DND-41 (cell line): ENCODE measurements around the gene SKA1.

Experiments used
- ATAC-seq: fragments of 200-7000 bp; cut with Tn5 transposase; 3 replicates; pipeline ENCODE4 v1.9.1; 2021; ENCODE audit warnings: low read depth; ENCODE audit not compliant: insufficient read depth
- DNase-seq: peaks from one replicate; pipeline ENCODE4 v3.0.0-alpha.2; 2020
- H2AFZ ChIP-seq: 2 replicates; pipeline ENCODE4 v1.6.0; 2012; ENCODE audit warnings: low read depth, low read length
- H3K27ac ChIP-seq: 2 replicates; pipeline ENCODE4 v1.5.1; 2012; ENCODE audit warnings: low read length, inconsistent platforms
- H3K27me3 ChIP-seq: fragments of 200-600 bp; sonication (generic); 2 replicates; pipeline ENCODE4 v1.6.0; 2012; ENCODE audit warnings: low read length, mild to moderate bottlenecking, inconsistent platforms; ENCODE audit not compliant: insufficient read depth, poor library complexity
- H3K36me3 ChIP-seq: 2 replicates; pipeline ENCODE4 v1.5.1; 2012; ENCODE audit warnings: low read length, inconsistent platforms; ENCODE audit not compliant: insufficient read depth
- H3K4me1 ChIP-seq: 2 replicates; pipeline ENCODE4 v1.5.1; 2012; ENCODE audit warnings: mild to moderate bottlenecking, low read length; ENCODE audit not compliant: insufficient read depth
- H3K4me2 ChIP-seq: 2 replicates; pipeline ENCODE4 v1.6.0; 2012; ENCODE audit warnings: mild to moderate bottlenecking, moderate library complexity, low read length, inconsistent platforms; ENCODE audit not compliant: insufficient read depth
- H3K4me3 ChIP-seq, 2 experiments: fragments of 200-600 bp in 1 of 2; shearing (Covaris generic) in 1 of 2; 2 replicates each; pipeline ENCODE4 v1.5.1; 2012 to 2016; ENCODE audit warnings: inconsistent platforms in 2 of 2, low read length in 2 of 2, mild to moderate bottlenecking in 2 of 2, low read depth in 1 of 2, moderate library complexity in 1 of 2
- H3K79me2 ChIP-seq: 2 replicates; pipeline ENCODE4 v1.6.0; 2012; ENCODE audit warnings: low read length, inconsistent platforms; ENCODE audit not compliant: insufficient read depth
- H3K9ac ChIP-seq: 2 replicates; pipeline ENCODE4 v1.6.0; 2012; ENCODE audit warnings: low read depth, mild to moderate bottlenecking, inconsistent platforms, low read length, moderate library complexity
- H3K9me3 ChIP-seq: 2 replicates; pipeline ENCODE4 v1.5.1; 2012; ENCODE audit warnings: low read length, moderate library complexity, mild to moderate bottlenecking, inconsistent platforms; ENCODE audit not compliant: insufficient read depth, severe bottlenecking
- H4K20me1 ChIP-seq: 2 replicates; pipeline ENCODE4 v1.6.0; 2012; ENCODE audit warnings: low read length; ENCODE audit not compliant: insufficient read depth
- EZH2 ChIP-seq: IDR thresholded peaks from 3 replicates; pipeline ENCODE4 v1.6.1; 2012; ENCODE audit warnings: borderline replicate concordance, low read depth, mild to moderate bottlenecking, moderate library complexity, low read length, inconsistent platforms; ENCODE audit not compliant: severe bottlenecking
- TF ChIP-seq, protein P1 (sequence below): IDR thresholded peaks from 2 replicates; pipeline ENCODE4 v1.5.1; 2012; ENCODE audit warnings: borderline replicate concordance, low read length, moderate library complexity, mild to moderate bottlenecking; ENCODE audit not compliant: poor library complexity, severe bottlenecking; ENCODE audit errors: extremely low read depth

SKA1 gene

DNA sequence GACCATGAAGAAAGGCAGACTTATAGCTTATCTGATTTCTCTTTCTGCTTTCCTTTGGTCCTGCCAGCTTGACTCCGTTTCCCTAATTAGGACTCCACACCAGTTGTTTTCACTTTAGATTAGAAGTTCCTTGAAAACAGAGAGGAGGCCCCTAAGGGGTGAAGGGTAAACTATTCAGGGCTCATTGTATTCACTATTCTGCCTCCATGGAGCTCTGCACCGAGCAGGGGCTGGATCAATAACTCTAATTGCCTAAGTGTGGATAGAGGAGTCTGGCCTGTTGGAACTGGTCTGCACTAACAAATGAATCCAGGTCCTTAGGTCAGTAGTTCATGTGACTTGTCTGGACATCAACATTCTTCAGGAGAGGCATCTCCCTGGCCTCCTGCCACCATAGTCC, 36.1 kb upstream of the SKA1 start:
- TF ChIP-seq, protein P1, sequence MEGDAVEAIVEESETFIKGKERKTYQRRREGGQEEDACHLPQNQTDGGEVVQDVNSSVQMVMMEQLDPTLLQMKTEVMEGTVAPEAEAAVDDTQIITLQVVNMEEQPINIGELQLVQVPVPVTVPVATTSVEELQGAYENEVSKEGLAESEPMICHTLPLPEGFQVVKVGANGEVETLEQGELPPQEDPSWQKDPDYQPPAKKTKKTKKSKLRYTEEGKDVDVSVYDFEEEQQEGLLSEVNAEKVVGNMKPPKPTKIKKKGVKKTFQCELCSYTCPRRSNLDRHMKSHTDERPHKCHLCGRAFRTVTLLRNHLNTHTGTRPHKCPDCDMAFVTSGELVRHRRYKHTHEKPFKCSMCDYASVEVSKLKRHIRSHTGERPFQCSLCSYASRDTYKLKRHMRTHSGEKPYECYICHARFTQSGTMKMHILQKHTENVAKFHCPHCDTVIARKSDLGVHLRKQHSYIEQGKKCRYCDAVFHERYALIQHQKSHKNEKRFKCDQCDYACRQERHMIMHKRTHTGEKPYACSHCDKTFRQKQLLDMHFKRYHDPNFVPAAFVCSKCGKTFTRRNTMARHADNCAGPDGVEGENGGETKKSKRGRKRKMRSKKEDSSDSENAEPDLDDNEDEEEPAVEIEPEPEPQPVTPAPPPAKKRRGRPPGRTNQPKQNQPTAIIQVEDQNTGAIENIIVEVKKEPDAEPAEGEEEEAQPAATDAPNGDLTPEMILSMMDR, result no peak
- no peak for TF ChIP-seq EZH2

DNA sequence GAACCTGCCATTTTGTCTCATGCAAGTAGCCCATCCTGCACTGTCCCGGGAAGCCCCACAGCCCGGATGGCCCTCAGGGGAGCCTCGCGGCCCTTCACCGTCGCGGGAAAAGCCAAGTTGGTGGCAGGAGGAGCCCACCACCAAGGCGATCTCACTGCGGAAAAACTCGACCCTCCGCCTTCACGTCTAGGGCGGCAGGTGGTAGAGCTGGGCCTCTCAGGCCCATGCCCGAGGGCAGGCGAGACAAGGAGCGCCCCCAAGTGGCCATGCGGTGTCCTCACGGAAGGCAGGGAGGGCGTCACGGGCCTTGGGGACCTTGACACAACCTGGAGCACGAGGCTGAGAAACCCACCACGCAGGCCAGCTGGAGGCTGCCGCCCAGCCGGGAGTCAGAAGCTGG, 34.8 kb upstream of the SKA1 start:
- Histone ChIP-seq H2AFZ (no peak overlapping the region), H3K4me1 (no peaks in the 10 kb centered on the region)

More for the DNA sequence above, 36.1 kb upstream of the SKA1 start:
- Histone ChIP-seq H3K36me3 (no peaks in the 10 kb centered on the region), H3K9me3 (no peaks in the 10 kb centered on the region), H3K27ac (no peak overlapping the region), H3K4me2 (no peak overlapping the region), H3K4me1 (no peaks in the 10 kb centered on the region), H3K4me3 (no peak overlapping the region), H4K20me1 (no peaks in the 10 kb centered on the region), H2AFZ (no peak overlapping the region), H3K27me3 (peaks cover 24% of the 10 kb centered on the region), H3K9ac (no peak overlapping the region), H3K79me2 (no peaks in the 10 kb centered on the region)
- no peak for DNase-seq
- no peak for ATAC-seq

DNA sequence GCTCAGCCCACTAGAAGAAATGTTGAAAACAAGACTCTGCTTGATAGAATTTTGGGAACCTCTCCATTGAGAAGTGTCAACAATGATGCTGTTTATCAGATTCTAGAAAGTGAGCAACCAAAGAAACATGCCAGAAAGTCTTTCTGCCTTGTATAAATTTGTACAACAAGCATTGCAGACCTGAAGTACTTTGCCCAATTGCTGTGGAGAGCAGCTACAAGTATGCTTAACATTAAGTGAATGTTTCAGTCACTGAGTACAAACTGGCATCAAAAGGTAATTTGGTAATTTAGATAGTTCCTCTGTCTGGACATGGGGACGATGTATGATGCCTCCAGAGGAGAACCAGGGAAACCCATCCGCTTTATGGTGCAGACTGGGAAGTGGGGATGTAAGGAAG, 33.4 kb upstream of the SKA1 start:
- no peak overlapping the region for H3K27ac ChIP-seq
- ATAC-seq, result no peak
- H3K9me3 ChIP-seq, result no peaks in the 10 kb centered on the region
- no peaks in the 10 kb centered on the region for H3K36me3 ChIP-seq
- DNase-seq, result no peak
- TF ChIP-seq EZH2, result no peak
- TF ChIP-seq, protein P1, result no peak
- no peaks in the 10 kb centered on the region for H3K79me2 ChIP-seq
- H3K4me1 ChIP-seq, result no peaks in the 10 kb centered on the region
- no peak overlapping the region for H3K4me3 ChIP-seq
- no peak overlapping the region for H3K9ac ChIP-seq
- H3K4me2 ChIP-seq, result no peak overlapping the region
- no peaks in the 10 kb centered on the region for H4K20me1 ChIP-seq
- peaks cover 15% of the 10 kb centered on the region for H3K27me3 ChIP-seq
- H2AFZ ChIP-seq, result no peak overlapping the region

More for the DNA sequence above, 34.8 kb upstream of the SKA1 start:
- Histone ChIP-seq H3K79me2 (no peaks in the 10 kb centered on the region), H3K4me2 (no peak overlapping the region), H3K9ac (no peak overlapping the region), H3K9me3 (no peaks in the 10 kb centered on the region), H3K36me3 (no peaks in the 10 kb centered on the region), H3K27me3 (peaks cover 22% of the 10 kb centered on the region), H4K20me1 (no peaks in the 10 kb centered on the region), H3K27ac (no peak overlapping the region), H3K4me3 (no peak overlapping the region)
- no peak for DNase-seq
- ATAC-seq, result no peak
- TF ChIP-seq, protein P1, result peak; percentile 21
- no peak for TF ChIP-seq EZH2

DNA sequence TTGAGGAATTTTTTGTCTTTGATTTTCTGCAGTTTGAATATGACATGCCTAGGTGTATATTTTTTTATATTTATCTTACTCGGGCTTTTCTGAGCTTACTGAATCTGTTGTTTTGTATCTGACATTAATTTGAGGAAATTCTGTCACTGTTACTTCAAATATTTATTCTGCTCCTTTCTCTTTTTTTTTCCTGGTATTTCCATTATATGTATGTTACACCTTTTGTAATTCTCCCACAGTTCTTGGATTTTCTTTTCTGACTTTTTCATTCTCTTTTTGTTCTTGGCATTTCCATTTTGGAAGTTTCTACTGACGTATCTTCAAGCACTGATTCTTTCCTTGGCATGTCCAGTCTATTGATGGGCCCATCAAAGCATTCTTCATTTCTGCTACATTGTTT, 24.1 kb upstream of the SKA1 start:
- no peaks in the 10 kb centered on the region for H3K36me3 ChIP-seq
- H3K9me3 ChIP-seq, result no peaks in the 10 kb centered on the region
- TF ChIP-seq, protein P1, result no peak
- TF ChIP-seq EZH2, result no peak
- DNase-seq, result no peak
- no peak overlapping the region for H3K4me2 ChIP-seq
- H4K20me1 ChIP-seq, result no peaks in the 10 kb centered on the region
- H2AFZ ChIP-seq, result no peak overlapping the region
- no peaks in the 10 kb centered on the region for H3K4me1 ChIP-seq
- no peak overlapping the region for H3K27ac ChIP-seq
- H3K4me3 ChIP-seq, result no peak overlapping the region
- H3K79me2 ChIP-seq, result no peaks in the 10 kb centered on the region
- H3K9ac ChIP-seq, result no peak overlapping the region
- peaks cover 8% of the 10 kb centered on the region for H3K27me3 ChIP-seq
- ATAC-seq, result no peak
